Astrocyte of the spinal cord (primary cell): ENCODE results near the gene RBM19.

Experiments used
- DNase-seq: peaks from one replicate; pipeline ENCODE4 v3.0.0; 2011; ENCODE audit warnings: low read depth, low spot score
- H3K4me3 ChIP-seq: 2 replicates; pipeline ENCODE4 v1.5.1; 2011; ENCODE audit warnings: low read depth, mild to moderate bottlenecking, low read length, moderate library complexity
- CTCF ChIP-seq: IDR thresholded peaks from 2 replicates; pipeline ENCODE4 v1.5.1; 2012; ENCODE audit warnings: low read depth, mild to moderate bottlenecking, low read length, inconsistent platforms
- in situ Hi-C: cut with HindIII; loops from 2 replicates; pipeline ENCODE4 v1.10.0; 2017; ENCODE audit warnings: low sequenced_read_pairs

The RBM19 gene

GRCh38 chr12:113819495-113819894 lies 146.6 kb downstream of the RBM19 start:
- no peak overlapping the region for H3K4me3 ChIP-seq
- in situ Hi-C loops: no loop called here
- no peak for DNase-seq
- no peak for TF ChIP-seq CTCF

GRCh38 chr12:113818833-113819232 lies 147.3 kb downstream of the RBM19 start:
- TF ChIP-seq CTCF: peak; percentile 45
- no peak overlapping the region for H3K4me3 ChIP-seq
- DNase-seq: no peak
- in situ Hi-C loops: no loop called here

- no peak overlapping the region for H3K4me3 ChIP-seq
- no peak for DNase-seq
- in situ Hi-C loops: no loop called here
- TF ChIP-seq CTCF: no peak
These were observed 147.8 kb downstream of the RBM19 start for GRCh38 chr12:113818283-113818682.

- TF ChIP-seq CTCF: no peak
These were observed 149.3 kb downstream of the RBM19 start for GRCh38 chr12:113816866-113817265.

GRCh38 chr12:113815031-113815430 lies 151.1 kb downstream of the RBM19 start:
- no peak for DNase-seq
- H3K4me3 ChIP-seq: no peak overlapping the region
- in situ Hi-C loops: no loop called here
- no peak for TF ChIP-seq CTCF

More at GRCh38 chr12:113816866-113817265, 149.3 kb downstream of the RBM19 start:
- no peak overlapping the region for H3K4me3 ChIP-seq
- in situ Hi-C loops: no loop called here
- DNase-seq: no peak

GRCh38 chr12:113813229-113813541 lies 152.9 kb downstream of the RBM19 start:
- DNase-seq: no peak
- TF ChIP-seq CTCF: no peak
- no peak overlapping the region for H3K4me3 ChIP-seq
- in situ Hi-C loops: no loop called here
